ENCODE results near the gene C1QTNF6.
"Not testable (repeated sequence)": the region's sequence is repeated elsewhere in the genome, so short reads cannot be mapped to it uniquely, and the experiment has no call there.

C1QTNF6 gene

GRCh38 chr22:37206841-37207821, 19.1 kb upstream of the C1QTNF6 start:
- DNase-seq (ENCODE audit: low read depth) = no peak

GRCh38 chr22:37206118-37206840, 18.2 kb upstream of the C1QTNF6 start:
- DNase-seq (ENCODE audit: low read depth) = no peak

- no peak for DNase-seq (ENCODE audit: low read depth)
Measured at GRCh38 chr22:37205046-37205445, 17.0 kb upstream of the C1QTNF6 start.

GRCh38 chr22:37204045-37204655, 16.1 kb upstream of the C1QTNF6 start:
- no peak for DNase-seq (ENCODE audit: low read depth)

- no peak for DNase-seq (ENCODE audit: low read depth)
Measured at GRCh38 chr22:37203354-37204044, 15.5 kb upstream of the C1QTNF6 start.

GRCh38 chr22:37202716-37203115, 14.7 kb upstream of the C1QTNF6 start:
- no peak for DNase-seq (ENCODE audit: low read depth)

- no peak for DNase-seq (ENCODE audit: low read depth)
Measured at GRCh38 chr22:37202001-37202555, 14.0 kb upstream of the C1QTNF6 start.

- not testable (repeated sequence) for DNase-seq (ENCODE audit: low read depth)
Measured at GRCh38 chr22:37201443-37201820, 13.4 kb upstream of the C1QTNF6 start.

- no peak for DNase-seq (ENCODE audit: low read depth)
Measured at GRCh38 chr22:37199760-37200108, 11.7 kb upstream of the C1QTNF6 start.

- peak; percentile 99 for DNase-seq (ENCODE audit: low read depth)
Measured at GRCh38 chr22:37199103-37199759, 11.2 kb upstream of the C1QTNF6 start.

- peak; percentile 86 for DNase-seq (ENCODE audit: low read depth)
Measured at GRCh38 chr22:37198258-37199102, 10.4 kb upstream of the C1QTNF6 start.

- no peak for DNase-seq (ENCODE audit: low read depth)
Measured at GRCh38 chr22:37197451-37198257, 9.6 kb upstream of the C1QTNF6 start.

GRCh38 chr22:37196539-37197450, 8.7 kb upstream of the C1QTNF6 start:
- DNase-seq (ENCODE audit: low read depth) = no peak

GRCh38 chr22:37195921-37196320, 7.9 kb upstream of the C1QTNF6 start:
- DNase-seq (ENCODE audit: low read depth) = no peak

- no peak for DNase-seq (ENCODE audit: low read depth)
Measured at GRCh38 chr22:37194750-37195149, 6.7 kb upstream of the C1QTNF6 start.

GRCh38 chr22:37193629-37194191, 5.7 kb upstream of the C1QTNF6 start:
- no peak for DNase-seq (ENCODE audit: low read depth)

- no peak for DNase-seq (ENCODE audit: low read depth)
Measured at GRCh38 chr22:37192741-37193140, 4.7 kb upstream of the C1QTNF6 start.

GRCh38 chr22:37192204-37192603, 4.2 kb upstream of the C1QTNF6 start:
- DNase-seq (ENCODE audit: low read depth) = no peak

Data from activated T-helper 9 cell treated with anti-CD3 and anti-CD28 coated beads, Interleukin-2, amount 50 U/mL, for 16 hours (primary cell).